K562 (cell line): ENCODE data around the gene BCAS1. TPM values are rescaled to one million over a fixed set of nuclear protein-coding genes. Genes with fewer than 3 reads are reported as not detected.

Source experiments
- ATAC-seq: fragments of 200-7000 bp; cut with Tn5 transposase; 3 replicates; pipeline ENCODE4 v1.9.1; 2020; ENCODE audit warnings: moderate library complexity
- BruUV-seq: library from RNA; stranded (reverse); fragments of 400-500 nt; replicated peaks from 2 replicates; lab custom pipeline; 2021; lab: Mats Ljungman, UMichigan
- CTCF ChIA-PET: fragments of 300-600 bp; formaldehyde crosslinking; extraction: SDS; loops from one replicate; lab custom pipeline; 2021; ENCODE audit warnings: low intra/inter-chr PET ratio; lab: Yijun Ruan, JAX
- POLR2A ChIA-PET: fragments of 300-600, 350-650 bp; sonication (Branson Sonifier 250); formaldehyde crosslinking; extraction: SDS; loops from one replicate; lab custom pipeline; 2021; ENCODE audit warnings: antibody characterized with exemption, inconsistent platforms; lab: Yijun Ruan, JAX
- DNase-seq, 4 experiments: peaks; one replicate each; pipeline versions ENCODE4 v3.0.0 to v3.0.0-alpha.2; 2011 to 2018; ENCODE audit warnings: low spot score in 3 of 4, mixed read lengths in 3 of 4; ENCODE audit errors: extremely low read depth in 1 of 4
- FAIRE-seq: peaks from 2 replicates; lab custom pipeline; 2011; peaks lifted over from hg19 to GRCh38; lab: Jason Lieb, UNC
- H2AFZ ChIP-seq: 2 replicates; pipeline ENCODE4 v1.6.0; 2011; ENCODE audit warnings: low read depth, low read length, control low read depth, inconsistent platforms
- H3K27ac ChIP-seq: fragments of 200-600 bp; 3 replicates; pipeline ENCODE4 v1.8.0; 2011; ENCODE audit warnings: low read depth, mild to moderate bottlenecking, control low read depth, inconsistent platforms, low read length, moderate library complexity, mixed read lengths; ENCODE audit errors: extremely low read depth
- H3K27me3 ChIP-seq, 2 experiments: fragments of 300-600 bp in 1 of 2; 2 replicates in 1 of 2; 3 replicates in 1 of 2; pipeline versions ENCODE4 v1.6.0 to v1.8.0; 2011; ENCODE audit warnings: inconsistent platforms in 2 of 2, low read length in 2 of 2, mild to moderate bottlenecking in 1 of 2, mixed read lengths in 1 of 2, moderate library complexity in 1 of 2; ENCODE audit not compliant: control insufficient read depth in 2 of 2, insufficient read depth in 2 of 2
- H3K36me3 ChIP-seq: fragments of 300-600 bp; 3 replicates; pipeline ENCODE4 v1.8.0; 2011; ENCODE audit warnings: mild to moderate bottlenecking, low read length, inconsistent platforms; ENCODE audit not compliant: control insufficient read depth, insufficient read depth
- H3K4me1 ChIP-seq, 2 experiments: fragments of 200-600 bp in 1 of 2; replicated peaks in 1 of 2; 2 replicates in 1 of 2; 3 replicates in 1 of 2; pipeline versions ENCODE4 v1.5.1 to v1.8.0; 2011; ENCODE audit warnings: inconsistent platforms in 2 of 2, low read length in 2 of 2, mild to moderate bottlenecking in 1 of 2, mixed read lengths in 1 of 2, moderate library complexity in 1 of 2; ENCODE audit not compliant: control insufficient read depth in 2 of 2, insufficient read depth in 2 of 2
- H3K4me2 ChIP-seq: 2 replicates; pipeline ENCODE4 v1.6.1; 2011; ENCODE audit warnings: low read length, control low read depth, inconsistent platforms, mixed read lengths; ENCODE audit not compliant: insufficient read depth
- H3K4me3 ChIP-seq: fragments of 200-600 bp; sonication (generic), shearing (Covaris generic); 2 replicates; pipeline ENCODE4 v1.5.1; 2016; ENCODE audit warnings: control low read depth, inconsistent platforms
- H3K79me2 ChIP-seq: fragments of 200-600 bp; 3 replicates; pipeline ENCODE4 v1.8.0; 2011; ENCODE audit warnings: low read length, inconsistent platforms; ENCODE audit not compliant: control insufficient read depth, insufficient read depth
- H3K9ac ChIP-seq, 2 experiments: 2 replicates each; pipeline versions ENCODE4 v1.6.0 to v1.6.1; 2011; ENCODE audit warnings: low read depth in 2 of 2, low read length in 2 of 2, control low read depth in 1 of 2, inconsistent platforms in 1 of 2, mild to moderate bottlenecking in 1 of 2, mixed read lengths in 1 of 2; ENCODE audit not compliant: insufficient read depth in 1 of 2
- H3K9me1 ChIP-seq: one replicate; pipeline ENCODE4 v1.6.0; 2011; ENCODE audit warnings: inconsistent platforms, mild to moderate bottlenecking, low read length, moderate library complexity; ENCODE audit not compliant: control insufficient read depth, insufficient read depth
- H3K9me3 ChIP-seq: replicated peaks from 2 replicates; pipeline ENCODE4 v1.5.1; 2011; ENCODE audit warnings: low read depth, low read length, inconsistent platforms; ENCODE audit not compliant: control insufficient read depth, insufficient read depth
- H4K20me1 ChIP-seq: replicated peaks from 2 replicates; pipeline ENCODE4 v1.6.1; 2011; ENCODE audit warnings: low read length, inconsistent platforms, mixed read lengths; ENCODE audit not compliant: control insufficient read depth, insufficient read depth
- ETV5 ChIP-seq: sonication (generic); formaldehyde crosslinking; IDR thresholded peaks from 2 replicates; pipeline ENCODE4 v1.4.0; 2020; ENCODE audit warnings: low read depth, mild to moderate bottlenecking, missing genetic modification reagents
- HMGN3 ChIP-seq: IDR thresholded peaks from 2 replicates; pipeline ENCODE4 v1.6.1; 2011; ENCODE audit warnings: borderline replicate concordance, low read depth, mild to moderate bottlenecking, mixed read lengths, low read length; ENCODE audit not compliant: insufficient read length; ENCODE audit errors: extremely low read depth
- KLF16 ChIP-seq: IDR thresholded peaks from 2 replicates; pipeline ENCODE4 v1.6.1; 2016; ENCODE audit warnings: antibody characterized with exemption
- ZNF830 ChIP-seq: fragments of 250-450 bp; sonication (Bioruptor Pico); IDR thresholded peaks from 2 replicates; pipeline ENCODE4 v1.5.0; 2021; ENCODE audit warnings: mild to moderate bottlenecking
- WGBS: fragments of 100-300 bp; shearing (Covaris generic); methylation state at CpG from one replicate; pipeline ENCODE4 v1.1.6; 2016; ENCODE audit warnings: low coverage, mixed read lengths; ENCODE audit not compliant: insufficient coverage; ENCODE audit errors: missing lambda C conversion rate; 5-methylcytosine and 5-hydroxymethylcytosine counted together
- in situ Hi-C: fragments of 300-500 bp; cut with MboI; formaldehyde crosslinking; loops from 4 replicates; pipeline ENCODE4 v1.15.0; 2018; ENCODE audit warnings: inconsistent platforms, mixed read lengths
- intact Hi-C: fragments of 100-400 bp; cut with micrococcal nuclease; formaldehyde crosslinking; loops from 2 replicates; pipeline ENCODE4 v1.14.2; 2022
- polyA plus RNA-seq, 8 experiments: library from polyadenylated mRNA; depleted of rRNA in 4 of 8; stranded (reverse) in 5 of 8; unstranded in 3 of 8; fragments of >200 nt; fragmentation: Nextera tagmentation in 2 of 8; fragmentation: Illumina TruSeq in 1 of 8; extraction: Ambion mirVana in 2 of 8; extraction: Trizol in 1 of 8; gene quantifications; 2 replicates each; pipeline versions ENCODE4 v1.2.1 to v1.2.3, GENCODE V29; 2011 to 2014; ENCODE audit warnings: inconsistent platforms in 1 of 8, missing spikeins in 1 of 8
- total RNA-seq, 7 experiments: library from RNA; depleted of rRNA in 6 of 7; stranded (reverse); fragments of >200 nt in 6 of 7; fragmentation: Illumina TruSeq in 2 of 7; extraction: Trizol in 2 of 7; gene quantifications; 2 replicates each; pipeline versions ENCODE4 v1.2.1 to v1.2.3, GENCODE V29; 2011 to 2021; ENCODE audit warnings: low replicate concordance in 1 of 7
- TF ChIP-seq, protein P1 (sequence below): fragments of 450-650 bp; IDR thresholded peaks from 2 replicates; pipeline ENCODE4 v1.6.1; 2016; ENCODE audit warnings: low read depth
- TF ChIP-seq, protein P2 (sequence below): fragments of 450-650 bp; IDR thresholded peaks from 2 replicates; pipeline ENCODE4 v1.6.1; 2017; ENCODE audit warnings: antibody characterized with exemption
- TF ChIP-seq, protein P3 (sequence below), 3 experiments: IDR thresholded peaks in 2 of 3; conservative IDR thresholded peaks in 1 of 3; 2 replicates each; pipeline ENCODE4 v1.5.1; 2011 to 2012; ENCODE audit warnings: low read length in 3 of 3, mild to moderate bottlenecking in 3 of 3, control low read depth in 2 of 3, improper control_type of control experiment in 1 of 3, inconsistent platforms in 1 of 3, low read depth in 1 of 3, mixed read lengths in 1 of 3, moderate library complexity in 1 of 3; ENCODE audit not compliant: insufficient read depth in 2 of 3
- TF ChIP-seq, protein P4 (sequence below): fragments of 250-450 bp; sonication (Bioruptor Pico); IDR thresholded peaks from 2 replicates; pipeline ENCODE4 v1.4.0; 2020; ENCODE audit warnings: mild to moderate bottlenecking

Gene BCAS1
- total and polyA plus RNA-seq, 9 of the 15 experiments (the other 6 are each of a cell fraction or from before 2014, with no cell fraction given): 0.18 to 2.3 (median 0.93) TPM

DNA sequence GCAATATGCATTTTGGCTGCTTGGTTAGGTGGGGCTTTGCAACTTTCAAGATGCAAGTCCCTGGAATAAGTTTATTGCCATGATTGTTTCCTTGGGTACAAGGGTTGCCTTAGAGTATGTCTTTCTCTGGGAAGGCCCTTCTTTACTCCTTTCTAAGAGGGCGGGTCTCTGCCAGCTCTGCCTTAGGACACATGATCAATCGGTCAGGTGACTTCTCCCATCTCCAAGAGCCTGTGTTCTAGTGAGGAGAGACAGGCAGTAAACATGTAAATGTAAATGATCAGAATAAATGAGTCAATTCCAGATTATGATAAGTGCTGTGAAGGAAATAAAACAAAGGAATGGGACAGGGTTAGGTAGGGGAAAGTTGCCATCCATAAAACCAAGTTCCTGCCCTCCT is 43.2 kb upstream of the BCAS1 start:
- H3K4me2 ChIP-seq: no peak overlapping the region
- ATAC-seq: no peak
- TF ChIP-seq, protein P1, sequence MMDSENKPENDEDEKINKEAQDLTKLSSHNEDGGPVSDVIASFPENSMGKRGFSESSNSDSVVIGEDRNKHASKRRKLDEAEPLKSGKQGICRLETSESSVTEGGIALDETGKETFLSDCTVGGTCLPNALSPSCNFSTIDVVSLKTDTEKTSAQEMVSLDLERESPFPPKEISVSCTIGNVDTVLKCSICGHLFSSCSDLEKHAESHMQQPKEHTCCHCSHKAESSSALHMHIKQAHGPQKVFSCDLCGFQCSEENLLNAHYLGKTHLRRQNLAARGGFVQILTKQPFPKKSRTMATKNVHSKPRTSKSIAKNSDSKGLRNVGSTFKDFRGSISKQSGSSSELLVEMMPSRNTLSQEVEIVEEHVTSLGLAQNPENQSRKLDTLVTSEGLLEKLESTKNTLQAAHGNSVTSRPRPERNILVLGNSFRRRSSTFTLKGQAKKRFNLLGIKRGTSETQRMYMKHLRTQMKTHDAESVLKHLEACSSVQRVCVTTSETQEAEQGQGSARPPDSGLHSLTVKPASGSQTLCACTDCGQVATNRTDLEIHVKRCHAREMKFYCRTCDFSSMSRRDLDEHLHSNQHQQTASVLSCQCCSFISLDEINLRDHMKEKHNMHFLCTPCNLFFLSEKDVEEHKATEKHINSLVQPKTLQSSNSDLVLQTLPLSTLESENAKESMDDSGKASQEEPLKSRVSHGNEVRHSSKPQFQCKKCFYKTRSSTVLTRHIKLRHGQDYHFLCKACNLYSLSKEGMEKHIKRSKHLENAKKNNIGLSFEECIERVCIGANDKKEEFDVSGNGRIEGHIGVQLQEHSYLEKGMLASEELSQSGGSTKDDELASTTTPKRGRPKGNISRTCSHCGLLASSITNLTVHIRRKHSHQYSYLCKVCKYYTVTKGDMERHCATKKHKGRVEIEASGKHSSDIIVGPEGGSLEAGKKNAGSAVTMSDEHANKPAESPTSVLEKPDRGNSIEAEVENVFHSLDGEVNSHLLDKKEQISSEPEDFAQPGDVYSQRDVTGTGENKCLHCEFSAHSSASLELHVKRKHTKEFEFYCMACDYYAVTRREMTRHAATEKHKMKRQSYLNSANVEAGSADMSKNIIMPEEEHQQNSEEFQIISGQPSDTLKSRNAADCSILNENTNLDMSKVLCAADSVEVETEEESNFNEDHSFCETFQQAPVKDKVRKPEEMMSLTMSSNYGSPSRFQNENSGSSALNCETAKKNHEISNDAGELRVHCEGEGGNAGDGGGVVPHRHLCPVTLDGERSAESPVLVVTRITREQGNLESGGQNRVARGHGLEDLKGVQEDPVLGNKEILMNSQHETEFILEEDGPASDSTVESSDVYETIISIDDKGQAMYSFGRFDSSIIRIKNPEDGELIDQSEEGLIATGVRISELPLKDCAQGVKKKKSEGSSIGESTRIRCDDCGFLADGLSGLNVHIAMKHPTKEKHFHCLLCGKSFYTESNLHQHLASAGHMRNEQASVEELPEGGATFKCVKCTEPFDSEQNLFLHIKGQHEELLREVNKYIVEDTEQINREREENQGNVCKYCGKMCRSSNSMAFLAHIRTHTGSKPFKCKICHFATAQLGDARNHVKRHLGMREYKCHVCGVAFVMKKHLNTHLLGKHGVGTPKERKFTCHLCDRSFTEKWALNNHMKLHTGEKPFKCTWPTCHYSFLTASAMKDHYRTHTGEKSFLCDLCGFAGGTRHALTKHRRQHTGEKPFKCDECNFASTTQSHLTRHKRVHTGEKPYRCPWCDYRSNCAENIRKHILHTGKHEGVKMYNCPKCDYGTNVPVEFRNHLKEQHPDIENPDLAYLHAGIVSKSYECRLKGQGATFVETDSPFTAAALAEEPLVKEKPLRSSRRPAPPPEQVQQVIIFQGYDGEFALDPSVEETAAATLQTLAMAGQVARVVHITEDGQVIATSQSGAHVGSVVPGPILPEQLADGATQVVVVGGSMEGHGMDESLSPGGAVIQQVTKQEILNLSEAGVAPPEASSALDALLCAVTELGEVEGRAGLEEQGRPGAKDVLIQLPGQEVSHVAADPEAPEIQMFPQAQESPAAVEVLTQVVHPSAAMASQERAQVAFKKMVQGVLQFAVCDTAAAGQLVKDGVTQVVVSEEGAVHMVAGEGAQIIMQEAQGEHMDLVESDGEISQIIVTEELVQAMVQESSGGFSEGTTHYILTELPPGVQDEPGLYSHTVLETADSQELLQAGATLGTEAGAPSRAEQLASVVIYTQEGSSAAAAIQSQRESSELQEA: no peak
- TF ChIP-seq, protein P2, sequence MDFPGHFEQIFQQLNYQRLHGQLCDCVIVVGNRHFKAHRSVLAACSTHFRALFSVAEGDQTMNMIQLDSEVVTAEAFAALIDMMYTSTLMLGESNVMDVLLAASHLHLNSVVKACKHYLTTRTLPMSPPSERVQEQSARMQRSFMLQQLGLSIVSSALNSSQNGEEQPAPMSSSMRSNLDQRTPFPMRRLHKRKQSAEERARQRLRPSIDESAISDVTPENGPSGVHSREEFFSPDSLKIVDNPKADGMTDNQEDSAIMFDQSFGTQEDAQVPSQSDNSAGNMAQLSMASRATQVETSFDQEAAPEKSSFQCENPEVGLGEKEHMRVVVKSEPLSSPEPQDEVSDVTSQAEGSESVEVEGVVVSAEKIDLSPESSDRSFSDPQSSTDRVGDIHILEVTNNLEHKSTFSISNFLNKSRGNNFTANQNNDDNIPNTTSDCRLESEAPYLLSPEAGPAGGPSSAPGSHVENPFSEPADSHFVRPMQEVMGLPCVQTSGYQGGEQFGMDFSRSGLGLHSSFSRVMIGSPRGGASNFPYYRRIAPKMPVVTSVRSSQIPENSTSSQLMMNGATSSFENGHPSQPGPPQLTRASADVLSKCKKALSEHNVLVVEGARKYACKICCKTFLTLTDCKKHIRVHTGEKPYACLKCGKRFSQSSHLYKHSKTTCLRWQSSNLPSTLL: no peak
- TF ChIP-seq ETV5 (CRISPR knock-in tag) (no peak), HMGN3 (no peak), KLF16 (no peak), ZNF830 (CRISPR knock-in tag) (no peak)
- TF ChIP-seq, protein P3, sequence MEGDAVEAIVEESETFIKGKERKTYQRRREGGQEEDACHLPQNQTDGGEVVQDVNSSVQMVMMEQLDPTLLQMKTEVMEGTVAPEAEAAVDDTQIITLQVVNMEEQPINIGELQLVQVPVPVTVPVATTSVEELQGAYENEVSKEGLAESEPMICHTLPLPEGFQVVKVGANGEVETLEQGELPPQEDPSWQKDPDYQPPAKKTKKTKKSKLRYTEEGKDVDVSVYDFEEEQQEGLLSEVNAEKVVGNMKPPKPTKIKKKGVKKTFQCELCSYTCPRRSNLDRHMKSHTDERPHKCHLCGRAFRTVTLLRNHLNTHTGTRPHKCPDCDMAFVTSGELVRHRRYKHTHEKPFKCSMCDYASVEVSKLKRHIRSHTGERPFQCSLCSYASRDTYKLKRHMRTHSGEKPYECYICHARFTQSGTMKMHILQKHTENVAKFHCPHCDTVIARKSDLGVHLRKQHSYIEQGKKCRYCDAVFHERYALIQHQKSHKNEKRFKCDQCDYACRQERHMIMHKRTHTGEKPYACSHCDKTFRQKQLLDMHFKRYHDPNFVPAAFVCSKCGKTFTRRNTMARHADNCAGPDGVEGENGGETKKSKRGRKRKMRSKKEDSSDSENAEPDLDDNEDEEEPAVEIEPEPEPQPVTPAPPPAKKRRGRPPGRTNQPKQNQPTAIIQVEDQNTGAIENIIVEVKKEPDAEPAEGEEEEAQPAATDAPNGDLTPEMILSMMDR (IDR thresholded peaks at IDR 0.05 in 2 of 3, conservative IDR thresholded peaks at IDR 0.05 in 1 of 3; ENCODE audit: insufficient read depth in 2 of 3, low read depth in 1 of 3, low read length in 3 of 3): no peak
- TF ChIP-seq, protein P4, sequence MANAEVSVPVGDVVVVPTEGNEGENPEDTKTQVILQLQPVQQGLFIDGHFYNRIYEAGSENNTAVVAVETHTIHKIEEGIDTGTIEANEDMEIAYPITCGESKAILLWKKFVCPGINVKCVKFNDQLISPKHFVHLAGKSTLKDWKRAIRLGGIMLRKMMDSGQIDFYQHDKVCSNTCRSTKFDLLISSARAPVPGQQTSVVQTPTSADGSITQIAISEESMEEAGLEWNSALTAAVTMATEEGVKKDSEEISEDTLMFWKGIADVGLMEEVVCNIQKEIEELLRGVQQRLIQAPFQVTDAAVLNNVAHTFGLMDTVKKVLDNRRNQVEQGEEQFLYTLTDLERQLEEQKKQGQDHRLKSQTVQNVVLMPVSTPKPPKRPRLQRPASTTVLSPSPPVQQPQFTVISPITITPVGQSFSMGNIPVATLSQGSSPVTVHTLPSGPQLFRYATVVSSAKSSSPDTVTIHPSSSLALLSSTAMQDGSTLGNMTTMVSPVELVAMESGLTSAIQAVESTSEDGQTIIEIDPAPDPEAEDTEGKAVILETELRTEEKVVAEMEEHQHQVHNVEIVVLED: no peak

More for the DNA sequence above, 43.2 kb upstream of the BCAS1 start:
- no peak for DNase-seq
- Histone ChIP-seq H3K4me3 (no peak overlapping the region), H3K9ac (no peak overlapping the region), H3K36me3 (no peaks in the 10 kb centered on the region), H3K27ac (no peak overlapping the region), H2AFZ (no peak overlapping the region), H4K20me1 (no peaks in the 10 kb centered on the region), H3K9me1 (no peaks in the 10 kb centered on the region), H3K4me1 (no peaks in the 10 kb centered on the region), H3K79me2 (no peaks in the 10 kb centered on the region), H3K27me3 (peaks cover 0 to 7% of the 10 kb centered on the region in 2 experiments; a peak in 1 of 5 replicates), H3K9me3 (no peaks in the 10 kb centered on the region)
- FAIRE-seq: no peak
- in situ Hi-C loops (no loop called here), intact Hi-C loops (no loop called here)
- POLR2A ChIA-PET: no interaction called here
- 0% methylated on average over 2 of the region's 2 CpGs for WGBS
- CTCF ChIA-PET: no interaction called here
- BruUV-seq: no TSS peak
